Loucy (cell line): ENCODE measurements around the gene CCDC83.

Experiments
- H2AFZ ChIP-seq: fragments of 200-600 bp; sonication (generic); 2 replicates; pipeline ENCODE4 v1.6.0; 2016; ENCODE audit warnings: antibody characterized with exemption, mild to moderate bottlenecking, low read length, moderate library complexity
- H3F3A ChIP-seq: fragments of 200-600 bp; 2 replicates; pipeline ENCODE4 v1.6.0; 2016; ENCODE audit warnings: antibody characterized with exemption, low read depth, mild to moderate bottlenecking
- H3K27me3 ChIP-seq: fragments of 200-600 bp; sonication (generic); 2 replicates; pipeline ENCODE4 v1.6.1; 2014; ENCODE audit warnings: low read length, mild to moderate bottlenecking; ENCODE audit not compliant: insufficient read depth, poor library complexity, severe bottlenecking
- H3K36me3 ChIP-seq: fragments of 200-600 bp; sonication (generic); 2 replicates; pipeline ENCODE4 v1.6.1; 2016; ENCODE audit warnings: low read length; ENCODE audit not compliant: insufficient read depth
- H3K4me1 ChIP-seq: fragments of 200-600 bp; sonication (generic); 2 replicates; pipeline ENCODE4 v1.5.1; 2014; ENCODE audit warnings: low read length, mild to moderate bottlenecking; ENCODE audit not compliant: insufficient read depth, poor library complexity, severe bottlenecking
- H3K4me2 ChIP-seq: fragments of 200-600 bp; sonication (generic); 2 replicates; pipeline ENCODE4 v1.6.0; 2014; ENCODE audit warnings: antibody characterized with exemption, low read length, low read depth, mild to moderate bottlenecking; ENCODE audit not compliant: poor library complexity, severe bottlenecking
- H3K4me3 ChIP-seq: fragments of 200-600 bp; sonication (generic); 2 replicates; pipeline ENCODE4 v1.5.1; 2014; ENCODE audit warnings: low read length, mild to moderate bottlenecking, mixed read lengths; ENCODE audit not compliant: poor library complexity, severe bottlenecking
- H3K79me2 ChIP-seq: fragments of 200-600 bp; sonication (generic); 2 replicates; pipeline ENCODE4 v1.6.1; 2014; ENCODE audit warnings: low read length; ENCODE audit not compliant: insufficient read depth
- H3K9ac ChIP-seq: fragments of 200-600 bp; sonication (generic); 2 replicates; pipeline ENCODE4 v1.6.0; 2014; ENCODE audit warnings: mild to moderate bottlenecking, low read depth, low read length, moderate library complexity; ENCODE audit not compliant: poor library complexity, severe bottlenecking
- H3K9me2 ChIP-seq: fragments of 200-600 bp; sonication (generic); replicated peaks from 2 replicates; pipeline ENCODE4 v1.6.1; 2016; ENCODE audit warnings: low read depth, low read length, mixed read lengths
- H3K9me3 ChIP-seq: fragments of 200-600 bp; sonication (generic); 2 replicates; pipeline ENCODE4 v1.6.1; 2014; ENCODE audit warnings: mild to moderate bottlenecking, antibody characterized with exemption, low read length, low read depth; ENCODE audit not compliant: insufficient read depth
- H4K20me1 ChIP-seq: fragments of 200-600 bp; sonication (generic); 2 replicates; pipeline ENCODE4 v1.6.0; 2014; ENCODE audit warnings: antibody characterized with exemption, low read length, mild to moderate bottlenecking; ENCODE audit not compliant: insufficient read depth, poor library complexity, severe bottlenecking
- CTCF ChIP-seq: fragments of 200-600 bp; sonication (generic); conservative IDR thresholded peaks from 2 replicates; pipeline ENCODE4 v1.5.1; 2014; ENCODE audit warnings: mild to moderate bottlenecking, antibody characterized with exemption, low read length
- EZH2phosphoT487 ChIP-seq: fragments of 200-600 bp; IDR thresholded peaks from 2 replicates; pipeline ENCODE4 v1.6.1; 2018; ENCODE audit warnings: antibody characterized with exemption, mild to moderate bottlenecking, moderate library complexity, borderline replicate concordance

CCDC83 gene

GRCh38 chr11:85884581-85885021, 29.4 kb downstream of the CCDC83 start:
- Histone ChIP-seq H3K79me2 (no peaks in the 10 kb centered on the region), H2AFZ (no peak overlapping the region), H4K20me1 (no peaks in the 10 kb centered on the region), H3K36me3 (no peaks in the 10 kb centered on the region), H3K4me2 (no peak overlapping the region), H3K9me3 (no peaks in the 10 kb centered on the region), H3K4me1 (no peaks in the 10 kb centered on the region), H3K27me3 (no peaks in the 10 kb centered on the region), H3K9me2 (no peaks in the 10 kb centered on the region), H3F3A (no peaks in the 10 kb centered on the region), H3K4me3 (no peak overlapping the region), H3K9ac (no peak overlapping the region)
- no peak for TF ChIP-seq CTCF
- TF ChIP-seq EZH2phosphoT487, result no peak

GRCh38 chr11:85886089-85887056, 31.2 kb downstream of the CCDC83 start:
- Histone ChIP-seq H3K36me3 (no peaks in the 10 kb centered on the region), H3K27me3 (no peaks in the 10 kb centered on the region), H3K4me3 (no peak overlapping the region), H3K9me3 (no peaks in the 10 kb centered on the region), H2AFZ (no peak overlapping the region), H3K79me2 (no peaks in the 10 kb centered on the region), H3K9me2 (no peaks in the 10 kb centered on the region), H3K9ac (no peak overlapping the region), H3K4me2 (no peak overlapping the region), H3K4me1 (no peaks in the 10 kb centered on the region), H4K20me1 (no peaks in the 10 kb centered on the region), H3F3A (no peaks in the 10 kb centered on the region)
- TF ChIP-seq EZH2phosphoT487 (no peak), CTCF (no peak)

- H3K9ac ChIP-seq, result no peak overlapping the region
- H3K4me1 ChIP-seq, result no peaks in the 10 kb centered on the region
- no peak overlapping the region for H2AFZ ChIP-seq
- no peak overlapping the region for H3K4me2 ChIP-seq
- no peaks in the 10 kb centered on the region for H3K9me2 ChIP-seq
- H4K20me1 ChIP-seq, result no peaks in the 10 kb centered on the region
- H3K79me2 ChIP-seq, result no peaks in the 10 kb centered on the region
- H3K36me3 ChIP-seq, result no peaks in the 10 kb centered on the region
- no peak overlapping the region for H3K4me3 ChIP-seq
- TF ChIP-seq EZH2phosphoT487 (no peak), CTCF (no peak)
- no peaks in the 10 kb centered on the region for H3F3A ChIP-seq
- H3K27me3 ChIP-seq, result no peaks in the 10 kb centered on the region
- no peaks in the 10 kb centered on the region for H3K9me3 ChIP-seq
Measured at GRCh38 chr11:85889108-85889507, 33.9 kb downstream of the CCDC83 start.
